CD8-positive, alpha-beta memory T cell (primary cell): ENCODE measurements around the gene CD9. TPM values are rescaled to one million over a fixed set of nuclear protein-coding genes. Genes with fewer than 3 reads are reported as not detected.
A peak's percentile ranks its signal among the peaks of the same experiment; 100 is the strongest.

Experiments
- CTCF ChIA-PET: fragments of 350-600 bp; sonication (Branson Sonifier 250); formaldehyde crosslinking; loops from one replicate; lab custom pipeline; 2021; ENCODE audit warnings: antibody characterized with exemption; lab: Charles Lee
- POLR2A ChIA-PET: fragments of 350-600 bp; sonication (Branson Sonifier 250); formaldehyde crosslinking; loops from one replicate; lab custom pipeline; 2021; ENCODE audit warnings: antibody characterized with exemption; lab: Charles Lee
- DNase-seq, 5 donors: peaks; one replicate each; pipeline versions ENCODE4 v3.0.0 to v3.0.0-alpha.2; 2020 to 2022; ENCODE audit warnings: mixed read lengths in 1 of 5
- H3K27ac ChIP-seq: one replicate; pipeline ENCODE4 v1.7.0; 2013; ENCODE audit warnings: low read depth, mild to moderate bottlenecking, low read length, moderate library complexity
- H3K27me3 ChIP-seq: 2 replicates; pipeline ENCODE4 v1.7.0; 2013; ENCODE audit warnings: low read length, mild to moderate bottlenecking; ENCODE audit not compliant: insufficient read depth, poor library complexity, severe bottlenecking
- H3K36me3 ChIP-seq: 2 replicates; pipeline ENCODE4 v1.7.0; 2013; ENCODE audit warnings: mild to moderate bottlenecking, low read length, moderate library complexity; ENCODE audit not compliant: insufficient read depth
- H3K4me1 ChIP-seq: 2 replicates; pipeline ENCODE4 v1.7.0; 2013; ENCODE audit warnings: mild to moderate bottlenecking, low read length, moderate library complexity; ENCODE audit not compliant: insufficient read depth
- H3K4me3 ChIP-seq: 2 replicates; pipeline ENCODE4 v1.7.0; 2013; ENCODE audit warnings: mild to moderate bottlenecking, low read length
- H3K9me3 ChIP-seq: 2 replicates; pipeline ENCODE4 v1.7.0; 2013; ENCODE audit warnings: mild to moderate bottlenecking, low read length
- H3K27ac Mint-ChIP-seq, 8 donors: one replicate each; pipeline ENCODE4 v1.8.0; 2020 to 2021; ENCODE audit warnings: mixed read lengths in 8 of 8, mild to moderate bottlenecking in 6 of 8, inconsistent platforms in 3 of 8, moderate library complexity in 3 of 8
- H3K27me3 Mint-ChIP-seq, 2 donors: one replicate each; pipeline ENCODE4 v1.8.0; 2020 to 2021; ENCODE audit warnings: mixed read lengths in 2 of 2, mild to moderate bottlenecking in 1 of 2, moderate library complexity in 1 of 2
- H3K36me3 Mint-ChIP-seq, 3 donors: one replicate each; pipeline ENCODE4 v1.8.0; 2020 to 2021; ENCODE audit warnings: mixed read lengths in 3 of 3, inconsistent platforms in 1 of 3, mild to moderate bottlenecking in 1 of 3
- H3K4me1 Mint-ChIP-seq, 3 donors: one replicate each; pipeline ENCODE4 v1.8.0; 2020 to 2021; ENCODE audit warnings: mixed read lengths in 3 of 3, inconsistent platforms in 1 of 3, mild to moderate bottlenecking in 1 of 3
- H3K4me3 Mint-ChIP-seq, 7 donors: one replicate each; pipeline ENCODE4 v1.8.0; 2020 to 2021; ENCODE audit warnings: mixed read lengths in 7 of 7, mild to moderate bottlenecking in 6 of 7, moderate library complexity in 4 of 7, inconsistent platforms in 2 of 7
- H3K9me3 Mint-ChIP-seq, 5 donors: one replicate each; pipeline ENCODE4 v1.8.0; 2020 to 2022; ENCODE audit warnings: mixed read lengths in 5 of 5, mild to moderate bottlenecking in 3 of 5, moderate library complexity in 2 of 5, inconsistent platforms in 1 of 5
- polyA plus RNA-seq: library from polyadenylated mRNA; unstranded; fragments of 300-500 nt; fragmentation: Illumina TruSeq; gene quantifications from one replicate; pipeline ENCODE4 v1.2.3, GENCODE V29; 2021
- total RNA-seq, 2 experiments: library from RNA; stranded (reverse); gene quantifications; one replicate each; pipeline ENCODE4 v1.2.3, GENCODE V29; 2021

Gene CD9
- total and polyA plus RNA-seq, 3 experiments from 2014 or later: 6.9 to 16.2 (median 13.5) TPM

GRCh38 chr12:6172862-6173261 is 27.3 kb upstream of the CD9 start:
- H3K36me3 Mint-ChIP-seq: no peaks in the 10 kb centered on the region
- H3K27ac Mint-ChIP-seq: no peak overlapping the region
- Histone ChIP-seq H3K27me3 (no peaks in the 10 kb centered on the region), H3K4me3 (no peak overlapping the region), H3K36me3 (no peaks in the 10 kb centered on the region), H3K4me1 (peaks cover 14% of the 10 kb centered on the region), H3K9me3 (no peaks in the 10 kb centered on the region), H3K27ac (no peak overlapping the region)
- ChIA-PET CTCF (no interaction called here), POLR2A (no interaction called here)
- H3K4me3 Mint-ChIP-seq: no peak overlapping the region
- DNase-seq: no peak
- peaks cover 7 to 21% of the 10 kb centered on the region in 2 donors for H3K27me3 Mint-ChIP-seq
- H3K9me3 Mint-ChIP-seq: no peaks in the 10 kb centered on the region
- H3K4me1 Mint-ChIP-seq: peaks cover 12 to 16% (median 13%) of the 10 kb centered on the region in 3 donors

- H3K36me3 Mint-ChIP-seq: no peaks in the 10 kb centered on the region
- no peak overlapping the region for H3K4me3 ChIP-seq
- no peaks in the 10 kb centered on the region for H3K36me3 ChIP-seq
- no peak overlapping the region for H3K27ac ChIP-seq
- peaks cover 9 to 18% of the 10 kb centered on the region in 2 donors for H3K27me3 Mint-ChIP-seq
- POLR2A ChIA-PET: no interaction called here
- no peaks in the 10 kb centered on the region for H3K4me1 Mint-ChIP-seq
- no peak overlapping the region for H3K4me3 Mint-ChIP-seq
- no peaks in the 10 kb centered on the region for H3K9me3 Mint-ChIP-seq
- CTCF ChIA-PET: no interaction called here
- DNase-seq: no peak
- no peak overlapping the region for H3K27ac Mint-ChIP-seq
- H3K27me3 ChIP-seq: no peaks in the 10 kb centered on the region
- H3K4me1 ChIP-seq: no peaks in the 10 kb centered on the region
- no peaks in the 10 kb centered on the region for H3K9me3 ChIP-seq
Measured at GRCh38 chr12:6177642-6178358, 22.4 kb upstream of the CD9 start.

GRCh38 chr12:6178981-6179761 is 21.0 kb upstream of the CD9 start:
- H3K9me3 ChIP-seq: no peaks in the 10 kb centered on the region
- Mint-ChIP-seq H3K27me3 (peaks cover 15 to 27% of the 10 kb centered on the region in 2 donors), H3K9me3 (no peaks in the 10 kb centered on the region), H3K36me3 (no peaks in the 10 kb centered on the region), H3K27ac (no peak overlapping the region), H3K4me3 (peak overlapping the region in 1 of 7 donors; percentile 57), H3K4me1 (no peaks in the 10 kb centered on the region)
- H3K4me3 ChIP-seq: no peak overlapping the region
- no peaks in the 10 kb centered on the region for H3K36me3 ChIP-seq
- ChIA-PET CTCF (interaction anchor here (0.7 kb wide), 1 partner anchor 17 kb away, joined by 3 read pairs; no protein-coding TSS in a partner anchor), POLR2A (no interaction called here)
- no peaks in the 10 kb centered on the region for H3K27me3 ChIP-seq
- H3K4me1 ChIP-seq: no peaks in the 10 kb centered on the region
- DNase-seq: no peak
- H3K27ac ChIP-seq: no peak overlapping the region

GRCh38 chr12:6180268-6181051 is 19.7 kb upstream of the CD9 start:
- no peak overlapping the region for H3K4me3 Mint-ChIP-seq
- H3K4me1 Mint-ChIP-seq: no peaks in the 10 kb centered on the region
- no peak for DNase-seq
- Histone ChIP-seq H3K4me1 (no peaks in the 10 kb centered on the region), H3K27ac (no peak overlapping the region), H3K36me3 (no peaks in the 10 kb centered on the region), H3K27me3 (no peaks in the 10 kb centered on the region), H3K4me3 (no peak overlapping the region), H3K9me3 (no peaks in the 10 kb centered on the region)
- CTCF ChIA-PET: no interaction called here
- no peaks in the 10 kb centered on the region for H3K9me3 Mint-ChIP-seq
- POLR2A ChIA-PET: no interaction called here
- H3K27me3 Mint-ChIP-seq: peaks cover 15 to 32% of the 10 kb centered on the region in 2 donors
- H3K27ac Mint-ChIP-seq: no peak overlapping the region
- H3K36me3 Mint-ChIP-seq: no peaks in the 10 kb centered on the region

- no peaks in the 10 kb centered on the region for H3K9me3 Mint-ChIP-seq
- CTCF ChIA-PET: no interaction called here
Measured at GRCh38 chr12:6181166-6181565, 19.0 kb upstream of the CD9 start.

GRCh38 chr12:6181583-6182278 is 18.5 kb upstream of the CD9 start:
- Mint-ChIP-seq H3K9me3 (no peaks in the 10 kb centered on the region), H3K4me3 (no peak overlapping the region), H3K36me3 (no peaks in the 10 kb centered on the region), H3K27ac (no peak overlapping the region), H3K4me1 (no peaks in the 10 kb centered on the region), H3K27me3 (peaks cover 16 to 37% of the 10 kb centered on the region in 2 donors)
- H3K27ac ChIP-seq: no peak overlapping the region
- CTCF ChIA-PET: no interaction called here
- no peaks in the 10 kb centered on the region for H3K36me3 ChIP-seq
- no peaks in the 10 kb centered on the region for H3K27me3 ChIP-seq
- no peak overlapping the region for H3K4me3 ChIP-seq
- H3K4me1 ChIP-seq: no peaks in the 10 kb centered on the region
- H3K9me3 ChIP-seq: no peaks in the 10 kb centered on the region
- DNase-seq: no peak
- POLR2A ChIA-PET: no interaction called here

More at GRCh38 chr12:6181166-6181565, 19.0 kb upstream of the CD9 start:
- no peaks in the 10 kb centered on the region for H3K9me3 ChIP-seq
- POLR2A ChIA-PET: no interaction called here
- no peak overlapping the region for H3K27ac ChIP-seq
- no peaks in the 10 kb centered on the region for H3K27me3 ChIP-seq
- no peak for DNase-seq
- H3K36me3 Mint-ChIP-seq: no peaks in the 10 kb centered on the region
- H3K27me3 Mint-ChIP-seq: peaks cover 15 to 32% of the 10 kb centered on the region in 2 donors
- H3K4me1 Mint-ChIP-seq: no peaks in the 10 kb centered on the region
- H3K4me1 ChIP-seq: no peaks in the 10 kb centered on the region
- H3K27ac Mint-ChIP-seq: no peak overlapping the region
- no peak overlapping the region for H3K4me3 Mint-ChIP-seq
- H3K36me3 ChIP-seq: no peaks in the 10 kb centered on the region
- H3K4me3 ChIP-seq: no peak overlapping the region

- POLR2A ChIA-PET: no interaction called here
- Histone ChIP-seq H3K4me1 (no peaks in the 10 kb centered on the region), H3K27ac (no peak overlapping the region), H3K36me3 (no peaks in the 10 kb centered on the region), H3K4me3 (no peak overlapping the region), H3K27me3 (no peaks in the 10 kb centered on the region), H3K9me3 (no peaks in the 10 kb centered on the region)
- Mint-ChIP-seq H3K4me1 (no peaks in the 10 kb centered on the region), H3K27ac (no peak overlapping the region), H3K27me3 (peaks cover 16 to 37% of the 10 kb centered on the region in 2 donors), H3K9me3 (no peaks in the 10 kb centered on the region), H3K36me3 (no peaks in the 10 kb centered on the region), H3K4me3 (no peak overlapping the region)
- CTCF ChIA-PET: no interaction called here
- no peak for DNase-seq
Measured at GRCh38 chr12:6182279-6182898, 17.8 kb upstream of the CD9 start.
